HG02610 (cell line): Measurements from ENCODE around the gene PDE6H.
A peak's percentile ranks its signal among the peaks of the same experiment; 100 is the strongest.

ENCODE experiments used
- ATAC-seq: cut with Tn5 transposase; IDR thresholded peaks from one replicate; pipeline ENCODE4 v1.9.1; 2021; ENCODE audit warnings: mild to moderate bottlenecking, moderate library complexity; ENCODE audit not compliant: unreplicated experiment

Gene PDE6H

DNA sequence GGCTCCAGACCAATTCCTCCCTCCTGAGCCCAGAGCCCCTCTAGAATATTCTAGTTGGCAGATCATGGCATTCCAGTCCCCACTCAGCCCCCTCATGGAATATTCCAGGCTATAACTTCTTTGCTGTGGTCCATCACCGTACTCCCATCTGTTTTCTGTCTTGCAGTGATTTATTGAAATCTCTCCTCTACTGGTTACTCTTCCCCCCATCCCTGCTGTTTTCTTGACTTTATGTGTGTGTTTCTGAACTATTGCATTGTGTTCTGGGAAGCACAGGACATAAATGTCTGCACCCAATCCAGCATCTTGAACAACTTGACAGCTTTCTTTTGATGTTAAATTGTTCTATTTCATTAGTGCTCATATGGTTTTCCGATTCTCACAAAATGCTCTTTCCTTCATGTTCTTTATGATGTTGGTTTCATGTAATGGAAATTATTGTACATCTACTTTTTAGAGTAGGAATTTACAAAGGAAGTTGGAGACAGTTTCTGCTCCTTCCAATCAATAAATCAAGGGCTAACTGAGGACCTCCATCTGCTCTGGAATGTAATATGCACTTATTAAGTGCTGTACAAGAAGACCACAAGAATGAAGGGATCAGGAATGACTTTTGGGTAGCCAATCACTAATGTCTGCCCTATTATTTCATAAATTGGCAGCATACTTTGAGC, 26.3 kb downstream of the PDE6H start:
- no peak for ATAC-seq

DNA sequence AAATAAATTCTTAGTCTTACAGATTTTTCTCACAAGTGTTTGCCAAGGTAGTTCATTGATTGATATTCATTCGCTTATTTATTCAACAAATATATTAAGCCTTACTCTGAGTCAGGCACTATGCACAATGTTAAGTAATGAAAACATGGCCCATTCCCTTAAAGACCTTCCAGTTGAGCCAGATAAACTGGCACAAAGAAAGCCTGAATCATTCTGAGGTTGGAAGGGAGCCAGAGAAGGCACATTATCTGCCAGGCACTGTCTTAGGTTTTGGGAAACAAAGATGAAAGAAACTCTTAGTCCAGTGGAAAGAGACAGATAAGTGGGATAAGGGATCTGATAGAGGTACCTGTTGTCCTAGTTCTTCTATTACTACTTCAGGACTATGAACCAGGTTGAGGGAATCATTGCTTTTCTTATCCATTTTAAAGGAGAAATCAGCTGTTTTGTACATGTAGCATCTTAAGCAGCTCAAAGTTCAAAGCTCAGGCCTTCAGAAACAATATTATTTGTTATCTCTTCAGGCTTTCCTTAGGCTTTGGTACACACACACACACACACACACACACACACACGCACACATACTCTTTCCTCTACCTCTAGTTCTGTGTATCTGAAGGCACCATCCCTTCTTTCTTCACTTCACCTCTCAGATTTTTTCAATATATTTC, 27.0 kb downstream of the PDE6H start:
- no peak for ATAC-seq

DNA sequence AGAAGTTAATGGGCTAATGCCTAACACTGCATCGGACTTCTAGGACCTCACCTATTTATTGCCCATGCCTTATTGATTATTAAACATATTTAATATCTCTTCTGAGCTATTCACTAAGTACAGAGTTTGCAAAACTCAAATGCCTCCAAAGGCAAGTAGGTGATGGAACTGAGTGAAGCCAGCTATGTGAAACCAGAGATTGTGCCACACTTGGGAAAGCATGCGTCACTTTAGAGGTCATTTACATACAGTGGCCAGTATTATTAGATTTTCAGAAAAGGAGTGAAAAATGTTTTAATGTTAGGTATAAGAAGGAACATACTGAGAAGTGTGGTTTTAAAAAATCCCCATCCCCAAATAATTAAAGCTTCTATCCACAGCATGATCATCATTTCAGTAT, 27.7 kb downstream of the PDE6H start:
- no peak for ATAC-seq

DNA sequence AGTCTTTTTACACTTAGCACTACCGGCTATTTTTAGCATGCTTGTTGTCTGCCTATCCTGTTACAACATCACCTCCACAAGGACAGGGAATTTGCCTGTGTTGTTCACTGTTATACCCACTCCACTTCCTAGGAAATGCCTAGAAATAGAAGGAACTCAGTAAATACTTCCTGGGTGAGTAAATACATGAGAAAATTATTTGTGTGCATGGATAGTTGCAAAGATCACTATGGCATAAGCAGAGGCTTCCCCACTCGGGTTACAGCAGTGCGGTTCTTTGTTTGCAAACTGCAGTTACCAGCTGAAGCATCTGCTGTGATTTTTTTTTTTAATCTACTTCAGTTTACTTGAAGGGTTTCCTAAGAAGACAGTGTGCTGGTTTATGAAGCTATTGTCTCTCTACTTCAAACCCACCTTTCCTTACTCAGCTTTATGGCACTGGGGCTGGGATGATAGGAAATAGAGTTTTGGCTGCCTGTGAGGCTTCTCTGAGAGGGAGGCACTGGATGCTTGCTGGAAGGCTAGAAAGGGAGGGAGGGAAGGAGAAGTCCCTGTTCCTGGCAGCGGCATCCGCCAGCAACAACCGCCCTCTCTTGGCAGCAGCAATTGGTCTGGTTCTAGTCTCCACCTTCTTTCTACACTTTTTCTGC, 29.0 kb downstream of the PDE6H start:
- no peak for ATAC-seq

DNA sequence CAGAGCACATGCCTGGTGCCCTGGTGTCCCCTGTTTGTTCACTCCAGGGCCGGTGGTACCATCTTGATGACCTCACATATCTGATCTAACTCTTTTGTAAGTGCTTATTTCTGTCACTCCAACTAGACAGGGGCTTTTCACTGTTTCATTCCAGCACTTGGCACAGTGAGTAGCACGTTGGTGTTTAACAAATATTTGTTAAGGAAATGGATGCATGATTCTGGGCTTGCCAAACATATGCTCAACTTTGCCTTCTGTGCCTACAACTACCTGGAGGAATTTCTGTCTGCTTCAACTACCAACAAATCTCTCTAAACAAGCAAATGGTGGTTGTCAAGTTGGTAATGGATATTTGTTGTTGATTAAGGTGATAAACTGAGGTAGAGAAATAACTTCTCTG, 31.6 kb downstream of the PDE6H start:
- no peak for ATAC-seq

DNA sequence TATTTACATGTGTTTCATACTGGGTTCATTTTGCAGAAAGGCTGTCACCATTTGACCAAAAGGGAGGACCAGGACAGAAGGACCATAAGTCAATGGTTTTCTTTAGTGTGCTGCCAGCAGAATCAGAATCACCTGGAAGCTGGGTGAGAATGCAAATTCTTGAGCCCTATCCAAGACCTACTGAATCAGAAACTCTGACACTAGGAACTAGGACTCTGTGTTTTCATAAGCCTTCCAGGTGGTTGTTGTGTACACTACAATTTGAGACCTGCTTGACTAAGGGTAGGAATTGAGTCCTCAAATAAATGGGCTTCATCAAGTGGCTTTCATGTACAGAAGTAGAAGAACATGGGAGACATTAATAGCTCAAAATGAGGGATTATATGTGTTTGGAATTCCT, 32.2 kb downstream of the PDE6H start:
- ATAC-seq = no peak

DNA sequence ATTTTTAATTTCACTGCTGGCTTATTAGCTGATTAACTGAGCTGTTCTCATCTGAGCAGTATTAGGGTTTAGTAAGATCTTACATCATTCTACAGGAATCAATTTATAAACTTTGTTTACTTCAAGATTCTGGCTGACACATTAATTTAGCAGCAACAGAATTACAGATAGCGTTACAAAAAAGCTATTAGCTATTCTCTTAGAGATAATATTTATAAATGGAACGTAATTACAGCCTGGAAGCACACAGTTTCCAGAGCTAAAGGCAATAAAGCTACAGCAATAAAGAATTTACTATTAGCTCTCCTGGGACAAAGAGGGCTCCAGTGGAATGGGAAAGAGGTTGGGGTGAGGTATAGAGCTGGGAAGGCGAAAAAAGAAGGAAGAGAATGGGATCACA, 34.7 kb downstream of the PDE6H start:
- no peak for ATAC-seq

DNA sequence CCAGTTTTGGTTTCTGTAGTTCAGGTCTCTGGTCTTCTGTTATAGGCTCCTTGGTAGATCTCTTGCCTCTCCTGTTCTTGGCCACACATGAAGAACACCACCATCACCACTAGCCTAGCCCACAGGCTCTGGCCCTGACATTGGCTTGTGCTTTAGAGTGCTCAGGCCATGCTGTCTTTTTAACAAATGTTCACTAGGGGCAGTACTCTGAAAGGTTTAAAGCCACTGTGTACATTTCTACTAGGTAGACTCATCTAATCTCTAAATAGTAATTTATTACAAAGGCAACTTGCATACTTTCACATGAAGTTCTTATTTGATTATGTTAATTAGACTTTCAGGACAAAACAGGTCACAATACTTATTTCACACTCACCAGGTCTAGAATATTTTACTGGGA, 38.3 kb downstream of the PDE6H start:
- ATAC-seq = no peak

DNA sequence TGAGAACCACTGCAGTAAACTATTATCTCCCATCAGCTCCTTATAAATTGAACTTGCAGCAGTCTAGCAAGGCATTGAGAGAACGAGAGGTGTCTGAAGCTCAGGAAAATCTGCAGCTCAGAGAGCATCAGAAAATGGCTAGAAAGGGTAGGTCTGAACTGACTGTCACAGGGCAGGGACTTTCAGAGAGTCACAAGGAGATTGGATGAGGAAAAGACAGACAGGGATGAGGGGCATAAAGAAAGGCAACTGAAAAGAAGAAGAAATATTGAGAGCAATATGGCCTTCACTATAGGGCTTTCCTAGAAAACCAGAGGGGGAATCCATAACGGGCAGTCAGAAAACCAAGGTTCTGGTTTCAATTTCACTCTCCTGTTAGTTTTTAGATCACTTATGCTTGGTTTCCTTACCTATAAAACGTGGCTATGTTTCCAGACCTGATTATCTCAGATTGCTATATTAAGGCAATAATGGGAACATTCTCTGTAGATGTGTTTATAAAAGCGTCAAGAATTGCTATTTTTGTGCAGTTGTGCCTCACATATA, 40.9 kb downstream of the PDE6H start:
- peak; percentile 72 for ATAC-seq

DNA sequence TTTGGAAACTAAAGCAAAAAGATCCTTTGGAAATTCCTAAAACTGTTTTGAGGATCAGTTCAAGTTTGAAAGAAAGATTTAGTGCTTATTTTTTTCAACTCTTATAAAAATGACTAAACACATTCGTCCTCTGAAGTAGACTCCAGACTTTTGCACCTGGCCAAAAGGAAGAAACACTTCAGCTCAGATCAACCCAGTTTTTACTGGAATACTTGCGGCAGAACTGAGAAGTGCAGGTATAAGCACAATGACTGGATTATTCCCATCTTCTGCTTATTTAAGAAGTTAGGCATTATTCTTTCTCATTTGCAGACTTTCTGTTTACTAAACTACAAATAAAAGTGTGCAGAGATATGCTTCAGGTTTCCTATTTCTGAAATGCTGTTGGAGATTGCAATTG, 41.9 kb downstream of the PDE6H start:
- no peak for ATAC-seq

DNA sequence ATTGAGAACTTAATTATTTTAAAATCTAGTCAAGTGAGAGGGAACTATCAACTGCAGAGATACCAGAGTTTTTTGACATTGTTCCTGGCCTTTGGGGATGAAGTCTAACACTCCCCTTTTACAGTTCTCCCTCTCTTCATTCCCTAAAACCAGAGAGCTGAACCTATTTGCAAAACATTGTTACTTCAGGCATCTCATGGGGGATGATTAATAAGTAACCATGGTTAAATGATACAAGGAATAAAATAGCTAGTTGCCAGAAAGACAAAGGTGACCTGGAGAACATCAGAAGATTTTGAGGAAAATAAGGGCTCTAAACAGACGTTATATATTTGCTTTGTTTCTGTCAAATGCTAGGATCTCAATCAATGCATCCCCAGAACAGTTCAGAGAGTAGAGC, 42.3 kb downstream of the PDE6H start:
- no peak for ATAC-seq

DNA sequence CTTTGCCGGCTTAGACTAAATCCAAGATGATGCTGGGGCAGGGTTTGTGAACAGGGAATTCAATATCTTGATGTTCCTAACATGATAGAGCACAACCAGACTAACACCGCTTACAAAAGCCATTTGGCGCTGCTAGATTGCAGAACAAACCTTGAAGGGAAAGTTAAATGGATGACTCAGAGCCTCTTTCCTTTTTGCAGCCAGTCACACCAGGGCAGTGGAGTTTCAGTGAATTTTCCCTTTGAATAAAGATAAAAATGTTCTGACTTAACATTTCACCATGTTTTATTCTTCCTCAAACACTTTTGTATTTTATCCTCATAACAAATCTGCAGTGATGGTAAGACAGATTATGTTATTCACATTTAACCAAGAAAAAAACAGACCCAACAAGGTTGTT, 47.3 kb downstream of the PDE6H start:
- ATAC-seq = no peak
